Activated CD8-positive, alpha-beta memory T cell treated with anti-CD3 and anti-CD28 coated beads, Interleukin-2, amount 50 U/mL, for 1 hour (primary cell): ENCODE results near the gene CISH.

ENCODE experiments used
- DNase-seq: peaks from one replicate; pipeline ENCODE4 v3.0.0-alpha.2; 2020; ENCODE audit errors: extremely low read depth

The CISH gene

DNA sequence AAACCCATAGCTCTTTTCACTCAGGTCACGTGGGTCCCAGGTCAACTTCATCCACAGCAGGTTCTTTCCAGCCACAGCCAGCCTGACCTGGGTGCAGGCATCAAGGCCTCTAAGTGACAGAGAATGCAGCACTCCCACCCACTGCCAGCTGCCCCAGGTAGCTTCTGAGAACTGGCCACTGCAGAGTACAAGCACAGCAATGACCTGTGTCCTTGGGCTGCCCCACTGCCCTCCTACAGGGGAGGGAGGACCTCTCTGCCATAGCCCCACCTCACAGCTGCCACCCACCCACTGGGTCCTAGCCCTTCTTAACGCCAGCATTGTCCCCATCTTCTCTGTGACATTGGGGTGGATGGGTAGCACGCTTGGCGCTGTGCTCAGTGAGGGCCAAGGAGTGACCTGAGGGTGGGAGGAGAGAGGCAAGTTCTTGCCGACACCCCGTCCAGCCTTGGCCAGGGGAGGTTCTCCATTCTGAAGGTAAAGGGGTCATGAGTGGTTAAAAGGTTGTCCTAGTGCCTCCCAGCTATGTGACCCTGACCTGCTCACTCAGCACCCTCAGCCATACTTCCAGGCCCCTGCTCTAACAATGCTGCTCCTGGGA, 12.4 kb downstream of the CISH start:
- no peak for DNase-seq

DNA sequence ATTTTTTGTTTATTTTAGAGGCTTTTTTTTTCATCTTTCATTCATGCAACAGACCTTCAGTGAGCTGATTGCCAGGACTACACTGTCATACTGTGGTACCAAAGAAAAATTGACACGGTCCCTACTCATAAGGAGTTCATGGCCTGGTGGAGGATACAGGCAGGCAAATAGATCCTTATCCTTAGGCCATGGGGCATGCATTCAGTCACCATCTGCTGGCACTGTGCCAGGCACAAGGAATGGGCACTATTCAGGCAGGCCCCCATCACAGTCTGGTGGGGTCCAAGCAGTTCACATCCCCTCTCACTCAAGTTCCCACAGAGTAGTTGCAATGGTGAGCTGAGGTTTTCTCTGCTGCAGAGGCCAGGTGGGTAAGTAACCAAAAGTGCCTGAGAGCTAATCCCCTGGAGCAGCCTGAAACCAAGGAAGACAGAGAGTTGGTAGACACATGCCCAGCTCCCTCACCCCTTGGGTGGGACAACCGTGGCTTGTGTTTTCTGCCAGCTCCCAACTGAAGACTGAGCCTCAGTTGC, 17.3 kb downstream of the CISH start:
- DNase-seq = no peak

DNA sequence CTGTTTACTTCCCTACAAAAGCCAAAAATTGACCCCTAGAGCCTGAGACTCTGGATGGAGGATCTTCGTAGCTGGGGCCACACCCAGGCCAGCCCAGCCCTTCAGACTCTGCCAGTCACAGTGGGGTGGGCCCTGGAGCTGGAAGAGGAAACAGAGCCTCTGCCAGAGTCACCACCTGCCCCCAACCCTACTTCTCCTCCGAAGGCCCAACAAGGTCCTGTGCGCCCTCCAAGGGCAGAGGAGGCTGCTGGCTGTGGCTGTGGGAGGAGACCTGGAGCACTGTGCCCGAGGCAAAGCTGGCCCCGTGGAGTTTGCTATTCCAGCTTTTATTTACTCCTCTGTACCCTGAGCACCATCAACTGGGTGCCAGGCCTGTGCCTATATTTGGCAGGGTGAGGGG, 19.0 kb downstream of the CISH start:
- no peak for DNase-seq

- no peak for DNase-seq
These were observed 20.3 kb downstream of the CISH start for GRCh38 chr3:50591196-50591741.

DNA sequence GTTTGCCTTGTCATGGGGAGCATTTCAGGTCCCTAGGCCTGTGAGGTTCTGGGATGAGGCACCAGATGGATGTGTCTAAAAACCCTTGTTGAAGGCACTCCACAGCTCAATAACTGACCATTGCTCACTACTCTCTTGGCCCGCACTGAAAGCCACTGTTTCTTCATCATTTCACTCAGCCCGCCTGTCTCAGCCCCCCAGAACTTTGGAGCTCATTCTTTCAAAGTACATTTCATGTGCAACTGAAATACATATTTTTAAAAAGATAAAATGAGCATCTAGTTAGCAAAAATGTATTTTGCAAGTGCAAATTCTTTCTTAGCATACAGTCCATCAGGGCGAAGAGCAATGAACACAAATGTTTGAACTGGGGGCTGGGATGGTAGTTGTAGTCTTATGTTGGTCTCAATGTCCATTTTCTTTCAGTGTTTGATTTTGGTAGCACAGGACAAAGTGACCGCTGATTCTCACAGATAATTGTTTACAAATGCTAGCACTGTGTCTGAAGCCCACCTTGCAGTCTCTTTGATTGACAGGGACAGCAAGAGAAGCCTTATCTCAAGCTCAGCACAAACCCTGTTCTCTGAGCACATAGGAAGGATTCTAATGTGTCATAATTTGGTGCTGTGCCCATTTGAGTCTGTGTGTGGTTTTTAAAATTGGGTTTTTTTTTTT, 22.7 kb downstream of the CISH start:
- DNase-seq = no peak

GRCh38 chr3:50587806-50588758, 23.5 kb downstream of the CISH start:
- DNase-seq = no peak

GRCh38 chr3:50587373-50587772, 24.2 kb downstream of the CISH start:
- DNase-seq = no peak

- no peak for DNase-seq
These were observed 24.9 kb downstream of the CISH start for GRCh38 chr3:50586763-50587070.

GRCh38 chr3:50585919-50586762, 25.4 kb downstream of the CISH start:
- DNase-seq = no peak

GRCh38 chr3:50584391-50584790, 27.2 kb downstream of the CISH start:
- no peak for DNase-seq

GRCh38 chr3:50583897-50584296, 27.7 kb downstream of the CISH start:
- no peak for DNase-seq

- DNase-seq = no peak
These were observed 29.5 kb downstream of the CISH start for GRCh38 chr3:50582083-50582482.

GRCh38 chr3:50581459-50581842, 30.1 kb downstream of the CISH start:
- DNase-seq = no peak

- DNase-seq = no peak
These were observed 30.7 kb downstream of the CISH start for GRCh38 chr3:50580683-50581458.

GRCh38 chr3:50577348-50577747, 34.2 kb downstream of the CISH start:
- no peak for DNase-seq

GRCh38 chr3:50575372-50575771, 36.2 kb downstream of the CISH start:
- DNase-seq = no peak

GRCh38 chr3:50574444-50574831, 37.1 kb downstream of the CISH start:
- no peak for DNase-seq

GRCh38 chr3:50573566-50574443, 37.8 kb downstream of the CISH start:
- no peak for DNase-seq

DNA sequence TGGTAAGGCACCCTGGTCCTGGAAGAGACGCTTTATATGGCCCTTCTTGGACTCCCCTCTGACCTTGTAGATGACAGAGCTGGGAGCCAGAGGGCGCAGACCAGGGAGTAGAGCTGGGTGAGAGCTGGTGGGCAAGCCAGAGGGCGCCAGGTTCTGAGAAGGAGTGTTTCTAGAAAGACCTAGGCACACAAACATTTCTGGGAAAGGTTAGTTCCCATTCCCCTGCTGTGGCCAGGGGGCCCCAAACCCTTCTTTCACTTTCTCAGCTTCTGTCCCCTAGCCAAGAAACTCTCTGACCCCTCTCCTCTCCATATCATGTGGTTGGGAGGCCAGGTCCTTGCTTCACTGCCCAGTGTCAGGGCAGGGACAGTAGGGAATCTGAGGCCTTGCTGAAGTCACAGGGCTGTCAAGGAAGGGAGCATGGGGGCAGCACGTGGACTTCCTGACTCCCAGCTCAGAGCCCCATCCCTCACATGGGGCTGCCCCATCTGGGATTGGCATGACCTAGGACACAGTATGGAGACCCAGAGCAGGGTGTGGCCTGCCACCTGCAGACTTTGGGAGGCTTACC, 38.7 kb downstream of the CISH start:
- no peak for DNase-seq
